Prostate gland (tissue), 2 donors: ENCODE data around the gene UPK1B.

Source experiments
- CTCF ChIP-seq, 4 experiments: fragments of 200-600 bp in 2 of 4; fragments of 450-650 bp in 2 of 4; sonication (generic) in 2 of 4; IDR thresholded peaks; 1 replicate in 3 of 4; 2 replicates in 1 of 4; pipeline ENCODE4 v1.5.1; 2016 to 2019; ENCODE audit warnings: antibody characterized with exemption in 4 of 4, mild to moderate bottlenecking in 2 of 4, moderate library complexity in 2 of 4
- POLR2A ChIP-seq: fragments of 450-650 bp; IDR thresholded peaks from one replicate; pipeline ENCODE4 v1.6.1; 2016; ENCODE audit warnings: antibody characterized with exemption, mild to moderate bottlenecking
- POLR2AphosphoS5 ChIP-seq: sonication (generic); formaldehyde crosslinking; IDR thresholded peaks from one replicate; pipeline ENCODE4 v1.6.1; 2017; ENCODE audit warnings: antibody characterized with exemption

- TF ChIP-seq POLR2A (no peak), POLR2AphosphoS5 (no peak), CTCF (IDR thresholded peaks at IDR 0.05) (no peak)
Observed at GRCh38 chr3:119222391-119222790, 49.0 kb downstream of the UPK1B start.
